Upper lobe of left lung (tissue), 4 donors: ENCODE data around the gene LYPD8.

Source experiments
- EP300 ChIP-seq, 4 donors: sonication (generic); formaldehyde crosslinking; IDR thresholded peaks; one replicate each; pipeline ENCODE4 v1.5.1; 2017; ENCODE audit warnings: antibody characterized with exemption in 4 of 4, control low read depth in 2 of 4
- POLR2A ChIP-seq, 4 donors: fragments of 450-650 bp; IDR thresholded peaks; one replicate each; pipeline ENCODE4 v1.5.1; 2016 to 2017; ENCODE audit warnings: antibody characterized with exemption in 4 of 4, mild to moderate bottlenecking in 2 of 4
- POLR2AphosphoS5 ChIP-seq, 2 donors: sonication (generic); formaldehyde crosslinking; IDR thresholded peaks; one replicate each; pipeline ENCODE4 v1.5.1; 2017; ENCODE audit warnings: antibody characterized with exemption in 2 of 2
- TF ChIP-seq, protein P1 (sequence below), 6 experiments: fragments of 450-650 bp in 4 of 6; fragments of 200-600 bp in 2 of 6; sonication (generic) in 2 of 6; IDR thresholded peaks; one replicate each; pipeline ENCODE4 v1.5.1; 2016 to 2019; ENCODE audit warnings: antibody characterized with exemption in 6 of 6

DNA sequence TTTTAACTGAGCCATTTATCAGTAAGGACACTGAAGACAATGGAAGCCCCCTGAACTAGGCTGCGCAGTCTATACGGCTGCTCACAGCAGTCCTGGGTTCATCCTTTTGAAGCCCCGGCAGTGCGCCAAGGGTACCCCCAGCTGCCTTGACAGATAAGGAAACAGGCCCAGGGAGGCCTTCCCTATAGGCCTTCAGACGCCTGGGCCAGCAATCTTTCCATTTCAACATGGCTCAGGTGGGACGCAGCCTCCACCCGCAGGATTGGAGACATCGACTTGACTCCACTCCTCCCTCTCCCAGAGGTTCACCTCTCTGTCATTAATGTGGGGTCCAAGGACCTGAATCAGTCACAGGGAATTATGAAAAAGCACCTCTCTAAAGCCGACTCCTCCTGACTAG, 2.8 kb upstream of the LYPD8 start:
- TF ChIP-seq, protein P1, sequence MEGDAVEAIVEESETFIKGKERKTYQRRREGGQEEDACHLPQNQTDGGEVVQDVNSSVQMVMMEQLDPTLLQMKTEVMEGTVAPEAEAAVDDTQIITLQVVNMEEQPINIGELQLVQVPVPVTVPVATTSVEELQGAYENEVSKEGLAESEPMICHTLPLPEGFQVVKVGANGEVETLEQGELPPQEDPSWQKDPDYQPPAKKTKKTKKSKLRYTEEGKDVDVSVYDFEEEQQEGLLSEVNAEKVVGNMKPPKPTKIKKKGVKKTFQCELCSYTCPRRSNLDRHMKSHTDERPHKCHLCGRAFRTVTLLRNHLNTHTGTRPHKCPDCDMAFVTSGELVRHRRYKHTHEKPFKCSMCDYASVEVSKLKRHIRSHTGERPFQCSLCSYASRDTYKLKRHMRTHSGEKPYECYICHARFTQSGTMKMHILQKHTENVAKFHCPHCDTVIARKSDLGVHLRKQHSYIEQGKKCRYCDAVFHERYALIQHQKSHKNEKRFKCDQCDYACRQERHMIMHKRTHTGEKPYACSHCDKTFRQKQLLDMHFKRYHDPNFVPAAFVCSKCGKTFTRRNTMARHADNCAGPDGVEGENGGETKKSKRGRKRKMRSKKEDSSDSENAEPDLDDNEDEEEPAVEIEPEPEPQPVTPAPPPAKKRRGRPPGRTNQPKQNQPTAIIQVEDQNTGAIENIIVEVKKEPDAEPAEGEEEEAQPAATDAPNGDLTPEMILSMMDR (IDR thresholded peaks at IDR 0.05), result no peak
- TF ChIP-seq POLR2A (IDR thresholded peaks at IDR 0.05), result no peak
- TF ChIP-seq POLR2AphosphoS5 (IDR thresholded peaks at IDR 0.05), result no peak
- no peak for TF ChIP-seq EP300 (IDR thresholded peaks at IDR 0.05)
